H9 (cell line): ENCODE data around the gene TBPL1. TPM values are rescaled to one million over a fixed set of nuclear protein-coding genes. Genes with fewer than 3 reads are reported as not detected.

ENCODE experiments used
- DNase-seq: peaks from one replicate; pipeline ENCODE4 v3.0.0-alpha.2; 2017
- H2AFZ ChIP-seq: one replicate; pipeline ENCODE4 v1.6.1; 2013; ENCODE audit warnings: mild to moderate bottlenecking, low read length, control low read depth, moderate library complexity
- H2AK5ac ChIP-seq: 2 replicates; pipeline ENCODE4 v1.6.1; 2013; ENCODE audit warnings: low read length, control low read depth, mixed read lengths; ENCODE audit not compliant: insufficient read length
- H2BK120ac ChIP-seq: one replicate; pipeline ENCODE4 v1.6.1; 2013; ENCODE audit warnings: low read depth, mild to moderate bottlenecking, low read length, control low read depth, inconsistent platforms; ENCODE audit not compliant: poor library complexity, severe bottlenecking
- H2BK12ac ChIP-seq: 2 replicates; pipeline ENCODE4 v1.6.1; 2013; ENCODE audit warnings: low read length, control low read depth, mixed read lengths, low read depth; ENCODE audit not compliant: insufficient read length
- H2BK15ac ChIP-seq: 2 replicates; pipeline ENCODE4 v1.6.1; 2013; ENCODE audit warnings: low read depth, low read length, control low read depth
- H2BK20ac ChIP-seq: one replicate; pipeline ENCODE4 v1.6.1; 2013; ENCODE audit warnings: low read depth, mild to moderate bottlenecking, low read length, control low read depth, inconsistent platforms; ENCODE audit not compliant: poor library complexity, severe bottlenecking
- H2BK5ac ChIP-seq: 2 replicates; pipeline ENCODE4 v1.6.1; 2013; ENCODE audit warnings: low read length, control low read depth, mixed read lengths; ENCODE audit not compliant: insufficient read length
- H3K14ac ChIP-seq: 2 replicates; pipeline ENCODE4 v1.6.1; 2013; ENCODE audit warnings: low read length, control low read depth; ENCODE audit not compliant: insufficient read depth
- H3K18ac ChIP-seq: 2 replicates; pipeline ENCODE4 v1.6.1; 2013; ENCODE audit warnings: low read depth, mild to moderate bottlenecking, mixed read lengths, low read length, control low read depth; ENCODE audit not compliant: insufficient read length
- H3K23ac ChIP-seq: 2 replicates; pipeline ENCODE4 v1.6.1; 2013; ENCODE audit warnings: low read length, control low read depth, mixed read lengths, low read depth; ENCODE audit not compliant: insufficient read length
- H3K23me2 ChIP-seq: 2 replicates; pipeline ENCODE4 v1.6.1; 2013; ENCODE audit warnings: low read depth, mild to moderate bottlenecking, mixed read lengths, low read length, control low read depth; ENCODE audit not compliant: insufficient read length, poor library complexity, severe bottlenecking
- H3K27ac ChIP-seq: 2 replicates; pipeline ENCODE4 v1.5.1; 2013; ENCODE audit warnings: low read length, control low read depth, mixed read lengths, low read depth; ENCODE audit not compliant: insufficient read length
- H3K27me3 ChIP-seq: 2 replicates; pipeline ENCODE4 v1.6.1; 2013; ENCODE audit warnings: low read length, control low read depth, inconsistent platforms; ENCODE audit not compliant: insufficient read depth
- H3K4ac ChIP-seq: 2 replicates; pipeline ENCODE4 v1.6.1; 2013; ENCODE audit warnings: low read depth, mild to moderate bottlenecking, control low read depth, inconsistent platforms, low read length, moderate library complexity
- H3K4me1 ChIP-seq: 2 replicates; pipeline ENCODE4 v1.6.1; 2013; ENCODE audit warnings: low read length, control low read depth, inconsistent platforms; ENCODE audit not compliant: insufficient read depth
- H3K4me2 ChIP-seq: 2 replicates; pipeline ENCODE4 v1.6.1; 2013; ENCODE audit warnings: low read length, control low read depth, mixed read lengths; ENCODE audit not compliant: insufficient read length, insufficient read depth
- H3K56ac ChIP-seq: 2 replicates; pipeline ENCODE4 v1.6.1; 2013; ENCODE audit warnings: low read depth, mild to moderate bottlenecking, mixed read lengths, low read length, control low read depth; ENCODE audit not compliant: insufficient read length
- H3K79me1 ChIP-seq: 2 replicates; pipeline ENCODE4 v1.6.1; 2013; ENCODE audit warnings: low read depth, mild to moderate bottlenecking, moderate library complexity, low read length, control low read depth, inconsistent platforms; ENCODE audit not compliant: insufficient read depth, poor library complexity, severe bottlenecking
- H3K79me2 ChIP-seq: 2 replicates; pipeline ENCODE4 v1.6.1; 2013; ENCODE audit warnings: low read length, control low read depth, inconsistent platforms; ENCODE audit not compliant: insufficient read depth
- H3K9ac ChIP-seq: 2 replicates; pipeline ENCODE4 v1.6.1; 2013; ENCODE audit warnings: low read length, control low read depth, mixed read lengths; ENCODE audit not compliant: insufficient read length; ENCODE audit errors: extremely low read depth
- H3K9me3 ChIP-seq: one replicate; pipeline ENCODE4 v1.6.1; 2013; ENCODE audit warnings: low read depth, low read length, inconsistent platforms; ENCODE audit not compliant: control insufficient read depth
- H3T11ph ChIP-seq: one replicate; pipeline ENCODE4 v1.6.1; 2013; ENCODE audit warnings: mild to moderate bottlenecking, low read length, control low read depth, inconsistent platforms
- H4K20me1 ChIP-seq: one replicate; pipeline ENCODE4 v1.6.1; 2013; ENCODE audit not compliant: control insufficient read depth, insufficient read length, insufficient read depth
- H4K5ac ChIP-seq: 2 replicates; pipeline ENCODE4 v1.6.1; 2013; ENCODE audit warnings: low read depth, mild to moderate bottlenecking, mixed read lengths, low read length, control low read depth; ENCODE audit not compliant: insufficient read length
- H4K8ac ChIP-seq: replicated peaks from 2 replicates; pipeline ENCODE4 v1.6.1; 2013; ENCODE audit warnings: low read length, control low read depth, mixed read lengths, low read depth; ENCODE audit not compliant: insufficient read length
- H4K91ac ChIP-seq: 2 replicates; pipeline ENCODE4 v1.6.1; 2013; ENCODE audit warnings: low read depth, mild to moderate bottlenecking, moderate library complexity, mixed read lengths, low read length, control low read depth; ENCODE audit not compliant: insufficient read length
- H3K27ac Mint-ChIP-seq, 3 experiments: 2 replicates in 2 of 3; 3 replicates in 1 of 3; pipeline ENCODE4 v1.8.0; 2020 to 2021; ENCODE audit warnings: mixed read lengths in 3 of 3, mild to moderate bottlenecking in 1 of 3, moderate library complexity in 1 of 3
- H3K27me3 Mint-ChIP-seq: 2 replicates; pipeline ENCODE4 v1.8.0; 2021; ENCODE audit warnings: low read depth, mild to moderate bottlenecking, moderate library complexity, mixed read lengths
- H3K36me3 Mint-ChIP-seq, 3 experiments: 2 replicates in 2 of 3; 3 replicates in 1 of 3; pipeline ENCODE4 v1.8.0; 2020 to 2021; ENCODE audit warnings: low read depth in 3 of 3, mixed read lengths in 3 of 3; ENCODE audit not compliant: insufficient read depth in 1 of 3
- H3K4me1 Mint-ChIP-seq, 2 experiments: 2 replicates each; pipeline ENCODE4 v1.8.0; 2020; ENCODE audit warnings: mixed read lengths in 2 of 2
- H3K4me3 Mint-ChIP-seq, 2 experiments: 2 replicates in 1 of 2; 3 replicates in 1 of 2; pipeline ENCODE4 v1.8.0; 2020 to 2021; ENCODE audit warnings: mild to moderate bottlenecking in 2 of 2, mixed read lengths in 2 of 2, moderate library complexity in 1 of 2
- H3K9me3 Mint-ChIP-seq, 2 experiments: 2 replicates in 1 of 2; 3 replicates in 1 of 2; pipeline ENCODE4 v1.8.0; 2020; ENCODE audit warnings: mild to moderate bottlenecking in 2 of 2, mixed read lengths in 2 of 2, moderate library complexity in 1 of 2
- CTCF ChIP-seq: fragments of 200-600 bp; sonication (generic); conservative IDR thresholded peaks from 3 replicates; pipeline ENCODE4 v1.8.0; 2021; ENCODE audit warnings: antibody characterized with exemption, mild to moderate bottlenecking
- WGBS: extraction: QIAGEN DNeasy Blood & Tissue Kit; methylation state at CpG from one replicate; pipeline ENCODE4 v1.1.7; 2013; ENCODE audit warnings: missing lambda C conversion rate, low lambda C conversion rate, mixed read lengths; ENCODE audit not compliant: insufficient read length; ENCODE audit errors: extremely low coverage; 5-methylcytosine and 5-hydroxymethylcytosine counted together
- total RNA-seq: library from RNA; stranded (reverse); gene quantifications from 2 replicates; pipeline ENCODE4 v1.2.1, GENCODE V29; 2021

The TBPL1 gene
- total RNA-seq, 1 experiment from 2014 or later: 49.7 TPM

- Histone ChIP-seq H3K4me2 (no peak overlapping the region), H3K18ac (no peak overlapping the region), H3K14ac (no peak overlapping the region), H3K27ac (no peak overlapping the region), H2BK20ac (no peak overlapping the region), H2AFZ (no peak overlapping the region), H3K4me1 (no peaks in the 10 kb centered on the region), H4K20me1 (no peaks in the 10 kb centered on the region), H4K5ac (no peak overlapping the region), H3K9me3 (no peaks in the 10 kb centered on the region), H3T11ph (no peak overlapping the region), H3K9ac (no peak overlapping the region), H3K23me2 (no peaks in the 10 kb centered on the region), H2BK15ac (no peak overlapping the region), H3K79me1 (no peaks in the 10 kb centered on the region), H3K27me3 (no peaks in the 10 kb centered on the region), H3K79me2 (no peaks in the 10 kb centered on the region), H4K91ac (no peak overlapping the region), H4K8ac (no peak overlapping the region), H3K4ac (no peak overlapping the region), H2AK5ac (no peak overlapping the region), H2BK120ac (no peak overlapping the region), H3K56ac (no peak overlapping the region), H2BK12ac (no peak overlapping the region), H2BK5ac (no peak overlapping the region), H3K23ac (no peak overlapping the region)
- Mint-ChIP-seq H3K36me3 (peaks cover 0 to 5% (median 3%) of the 10 kb centered on the region in 3 experiments; a peak in 3 of 7 replicates), H3K27me3 (peaks cover 4% of the 10 kb centered on the region; the same call in 1 of the 2 replicates), H3K4me3 (no peak overlapping the region), H3K9me3 (peaks cover 3% of the 10 kb centered on the region in 2 experiments; a peak in 1 of 5 replicates), H3K27ac (no peak overlapping the region), H3K4me1 (no peaks in the 10 kb centered on the region)
- no peak for DNase-seq
- WGBS: no CpG with 5 or more reads among the region's 1 CpG
- TF ChIP-seq CTCF: no peak
These were observed 47.0 kb upstream of the TBPL1 start for GRCh38 chr6:133906050-133906449.
